ENCODE results near the gene DENND2A.
"Not testable (repeated sequence)": the region's sequence is repeated elsewhere in the genome, so short reads cannot be mapped to it uniquely, and the experiment has no call there.

GRCh38 chr7:140507556-140507955 is 133.1 kb downstream of the DENND2A start:
- TF ChIP-seq MAX (IDR thresholded peaks at IDR 0.05; ENCODE audit: low read depth, low read length); CTCF (IDR thresholded peaks at IDR 0.05; ENCODE audit: low read depth, low read length); POLR2A (IDR thresholded peaks at IDR 0.05; ENCODE audit: extremely low read depth, insufficient read length); MYC (IDR thresholded peaks at IDR 0.05; ENCODE audit: low read depth, low read length): not testable (repeated sequence)

Measured in NB4 (cell line).